ENCODE measurements around the gene PPP1R2B.

PPP1R2B gene

GRCh38 chr5:156879665-156880285, 29.7 kb downstream of the PPP1R2B start:
- no peak for DNase-seq

- DNase-seq, result no peak
These were observed 33.3 kb downstream of the PPP1R2B start for GRCh38 chr5:156883316-156883875.

- DNase-seq, result no peak
These were observed 38.4 kb downstream of the PPP1R2B start for GRCh38 chr5:156888520-156888919.

- no peak for DNase-seq
These were observed 42.1 kb downstream of the PPP1R2B start for GRCh38 chr5:156892223-156892622.

- no peak for DNase-seq
These were observed 42.8 kb downstream of the PPP1R2B start for GRCh38 chr5:156892864-156893263.

- no peak for DNase-seq
These were observed 43.4 kb downstream of the PPP1R2B start for GRCh38 chr5:156893517-156893916.

GRCh38 chr5:156896546-156896945, 46.5 kb downstream of the PPP1R2B start:
- no peak for DNase-seq

Data from stimulated activated CD4-positive, alpha-beta T cell treated with anti-CD3 and anti-CD28 coated beads, Interleukin-15, amount 100 ng/mL, for 24 hours (primary cell).